ENCODE measurements around the gene SPACA1.

DNA sequence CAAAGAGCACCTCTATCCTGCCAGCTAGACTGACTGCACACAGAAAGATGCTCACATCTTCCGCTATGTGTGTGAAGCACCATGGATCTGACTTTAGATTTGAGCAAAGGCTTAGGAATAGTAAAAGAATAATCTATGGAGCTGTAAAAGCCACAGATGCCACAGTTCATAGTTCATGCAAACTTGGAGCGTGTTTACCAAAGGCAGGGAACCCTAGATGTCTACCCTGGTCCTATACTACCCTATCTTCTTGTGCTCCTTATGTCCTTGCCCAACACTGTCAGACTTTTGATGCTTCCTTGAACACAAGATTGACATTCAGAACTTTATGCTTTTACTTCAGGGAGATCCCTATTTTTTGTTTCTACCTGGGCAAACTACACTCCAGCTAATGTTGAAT lies 39.2 kb downstream of the SPACA1 start:
- TF ChIP-seq, protein P1, sequence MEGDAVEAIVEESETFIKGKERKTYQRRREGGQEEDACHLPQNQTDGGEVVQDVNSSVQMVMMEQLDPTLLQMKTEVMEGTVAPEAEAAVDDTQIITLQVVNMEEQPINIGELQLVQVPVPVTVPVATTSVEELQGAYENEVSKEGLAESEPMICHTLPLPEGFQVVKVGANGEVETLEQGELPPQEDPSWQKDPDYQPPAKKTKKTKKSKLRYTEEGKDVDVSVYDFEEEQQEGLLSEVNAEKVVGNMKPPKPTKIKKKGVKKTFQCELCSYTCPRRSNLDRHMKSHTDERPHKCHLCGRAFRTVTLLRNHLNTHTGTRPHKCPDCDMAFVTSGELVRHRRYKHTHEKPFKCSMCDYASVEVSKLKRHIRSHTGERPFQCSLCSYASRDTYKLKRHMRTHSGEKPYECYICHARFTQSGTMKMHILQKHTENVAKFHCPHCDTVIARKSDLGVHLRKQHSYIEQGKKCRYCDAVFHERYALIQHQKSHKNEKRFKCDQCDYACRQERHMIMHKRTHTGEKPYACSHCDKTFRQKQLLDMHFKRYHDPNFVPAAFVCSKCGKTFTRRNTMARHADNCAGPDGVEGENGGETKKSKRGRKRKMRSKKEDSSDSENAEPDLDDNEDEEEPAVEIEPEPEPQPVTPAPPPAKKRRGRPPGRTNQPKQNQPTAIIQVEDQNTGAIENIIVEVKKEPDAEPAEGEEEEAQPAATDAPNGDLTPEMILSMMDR (IDR thresholded peaks at IDR 0.05): no peak
- TF ChIP-seq POLR2A (IDR thresholded peaks at IDR 0.05): no peak
